ENCODE data around the gene GPS1. TPM values are rescaled to one million over a fixed set of nuclear protein-coding genes. Genes with fewer than 3 reads are reported as not detected.
A peak's percentile ranks its signal among the peaks of the same experiment; 100 is the strongest.

Gene GPS1
- total and polyA plus RNA-seq, 9 of the 15 experiments (the other 6 are each of a cell fraction or from before 2014, with no cell fraction given), result 3.1 to 167 (median 69.9) TPM

DNA sequence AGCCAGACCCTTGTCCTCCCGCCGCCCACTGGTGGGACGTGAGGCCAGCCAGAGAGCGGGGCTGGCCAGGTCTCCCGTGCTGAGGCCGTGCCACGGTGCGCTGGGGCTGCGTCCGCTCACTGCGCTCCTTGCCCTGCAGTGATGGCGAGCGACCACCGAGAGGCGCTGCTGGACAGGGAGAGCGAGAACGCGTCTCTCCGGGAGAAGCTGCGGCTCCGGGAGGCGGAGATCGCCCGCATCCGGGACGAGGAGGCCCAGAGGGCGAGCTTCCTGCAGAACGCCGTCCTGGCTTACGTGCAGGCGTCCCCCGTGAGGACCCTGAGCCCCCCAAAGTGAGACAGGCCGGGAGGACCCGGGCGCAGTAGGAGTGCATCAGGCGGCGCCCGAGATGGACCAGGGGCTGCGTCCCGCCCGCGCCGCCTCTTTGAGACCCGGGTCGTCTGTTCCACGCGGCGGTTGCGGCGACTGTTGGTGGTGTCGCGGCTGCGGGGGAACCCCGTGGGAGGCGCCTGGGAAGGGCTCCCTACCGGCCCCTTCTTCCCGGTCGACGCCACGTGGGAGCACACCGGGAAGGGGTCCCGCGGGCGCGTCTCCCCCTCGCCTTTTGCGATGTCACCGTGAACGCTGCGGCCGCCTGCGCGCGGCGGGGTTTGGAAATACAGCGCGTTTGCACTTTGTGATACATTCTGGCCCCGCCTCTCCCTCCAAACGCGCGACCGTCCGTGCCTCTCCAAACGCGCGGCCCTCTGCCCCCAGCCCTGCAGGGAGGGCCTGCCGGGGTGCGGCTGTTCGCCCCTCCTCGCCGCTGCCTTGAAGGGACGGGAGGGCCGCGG, 21.0 kb upstream of the GPS1 start (continued):
- TF ChIP-seq, protein P1, sequence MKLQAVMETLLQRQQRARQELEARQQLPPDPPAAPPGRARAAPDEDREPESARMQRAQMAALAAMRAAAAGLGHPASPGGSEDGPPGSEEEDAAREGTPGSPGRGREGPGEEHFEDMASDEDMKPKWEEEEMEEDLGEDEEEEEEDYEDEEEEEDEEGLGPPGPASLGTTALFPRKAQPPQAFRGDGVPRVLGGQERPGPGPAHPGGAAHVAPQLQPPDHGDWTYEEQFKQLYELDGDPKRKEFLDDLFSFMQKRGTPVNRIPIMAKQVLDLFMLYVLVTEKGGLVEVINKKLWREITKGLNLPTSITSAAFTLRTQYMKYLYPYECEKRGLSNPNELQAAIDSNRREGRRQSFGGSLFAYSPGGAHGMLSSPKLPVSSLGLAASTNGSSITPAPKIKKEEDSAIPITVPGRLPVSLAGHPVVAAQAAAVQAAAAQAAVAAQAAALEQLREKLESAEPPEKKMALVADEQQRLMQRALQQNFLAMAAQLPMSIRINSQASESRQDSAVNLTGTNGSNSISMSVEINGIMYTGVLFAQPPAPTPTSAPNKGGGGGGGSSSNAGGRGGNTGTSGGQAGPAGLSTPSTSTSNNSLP (IDR thresholded peaks at IDR 0.05; ENCODE audit: borderline replicate concordance, low read depth, low read length), result no peak
- TF ChIP-seq HEY1 (CRISPR knock-in tag; IDR thresholded peaks at IDR 0.05; ENCODE audit: borderline replicate concordance) (no peak), XRCC3 (IDR thresholded peaks at IDR 0.05) (no peak), MTF1 (CRISPR knock-in tag; IDR thresholded peaks at IDR 0.05; ENCODE audit: borderline replicate concordance) (no peak), ATF1 (CRISPR knock-in tag; IDR thresholded peaks at IDR 0.05) (no peak), ATF1 (tag; IDR thresholded peaks at IDR 0.05) (peak; percentile 67), CBFA2T2 (conservative IDR thresholded peaks at IDR 0.05) (no peak), RNF2 (IDR thresholded peaks at IDR 0.05) (no peak), CSDE1 (IDR thresholded peaks at IDR 0.05) (no peak), ILF3 (IDR thresholded peaks at IDR 0.05; ENCODE audit: borderline replicate concordance) (no peak), ZSCAN32 (CRISPR knock-in tag; IDR thresholded peaks at IDR 0.05) (no peak), HDAC3 (IDR thresholded peaks at IDR 0.05; ENCODE audit: borderline replicate concordance, partially characterized antibody) (no peak), ETV5 (CRISPR knock-in tag; IDR thresholded peaks at IDR 0.05; ENCODE audit: low read depth) (peak; percentile 81), JUND (IDR thresholded peaks at IDR 0.05; ENCODE audit: borderline replicate concordance, low read depth, low read length) (peak; percentile 34; the same call in 1 of the 2 replicates), JUND (tag; IDR thresholded peaks at IDR 0.05; ENCODE audit: borderline replicate concordance, low read depth, low read length) (no peak; the same call in 2 of the 3 replicates), HMG20A (CRISPR knock-in tag; conservative IDR thresholded peaks at IDR 0.05) (no peak), SIN3A (IDR thresholded peaks at IDR 0.05; ENCODE audit: borderline replicate concordance in 2 of 2, control insufficient read depth in 1 of 2, low read depth in 2 of 2, low read length in 2 of 2) (peak in 1 of 2 experiments; percentile 6; a peak in 1 of 4 replicates)
- TF ChIP-seq, protein P2, sequence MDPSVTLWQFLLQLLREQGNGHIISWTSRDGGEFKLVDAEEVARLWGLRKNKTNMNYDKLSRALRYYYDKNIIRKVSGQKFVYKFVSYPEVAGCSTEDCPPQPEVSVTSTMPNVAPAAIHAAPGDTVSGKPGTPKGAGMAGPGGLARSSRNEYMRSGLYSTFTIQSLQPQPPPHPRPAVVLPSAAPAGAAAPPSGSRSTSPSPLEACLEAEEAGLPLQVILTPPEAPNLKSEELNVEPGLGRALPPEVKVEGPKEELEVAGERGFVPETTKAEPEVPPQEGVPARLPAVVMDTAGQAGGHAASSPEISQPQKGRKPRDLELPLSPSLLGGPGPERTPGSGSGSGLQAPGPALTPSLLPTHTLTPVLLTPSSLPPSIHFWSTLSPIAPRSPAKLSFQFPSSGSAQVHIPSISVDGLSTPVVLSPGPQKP (CRISPR knock-in tag; IDR thresholded peaks at IDR 0.05), result no peak
- TF ChIP-seq, protein P3, sequence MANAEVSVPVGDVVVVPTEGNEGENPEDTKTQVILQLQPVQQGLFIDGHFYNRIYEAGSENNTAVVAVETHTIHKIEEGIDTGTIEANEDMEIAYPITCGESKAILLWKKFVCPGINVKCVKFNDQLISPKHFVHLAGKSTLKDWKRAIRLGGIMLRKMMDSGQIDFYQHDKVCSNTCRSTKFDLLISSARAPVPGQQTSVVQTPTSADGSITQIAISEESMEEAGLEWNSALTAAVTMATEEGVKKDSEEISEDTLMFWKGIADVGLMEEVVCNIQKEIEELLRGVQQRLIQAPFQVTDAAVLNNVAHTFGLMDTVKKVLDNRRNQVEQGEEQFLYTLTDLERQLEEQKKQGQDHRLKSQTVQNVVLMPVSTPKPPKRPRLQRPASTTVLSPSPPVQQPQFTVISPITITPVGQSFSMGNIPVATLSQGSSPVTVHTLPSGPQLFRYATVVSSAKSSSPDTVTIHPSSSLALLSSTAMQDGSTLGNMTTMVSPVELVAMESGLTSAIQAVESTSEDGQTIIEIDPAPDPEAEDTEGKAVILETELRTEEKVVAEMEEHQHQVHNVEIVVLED (CRISPR knock-in tag; IDR thresholded peaks at IDR 0.05), result no peak
- TF ChIP-seq, protein P4, sequence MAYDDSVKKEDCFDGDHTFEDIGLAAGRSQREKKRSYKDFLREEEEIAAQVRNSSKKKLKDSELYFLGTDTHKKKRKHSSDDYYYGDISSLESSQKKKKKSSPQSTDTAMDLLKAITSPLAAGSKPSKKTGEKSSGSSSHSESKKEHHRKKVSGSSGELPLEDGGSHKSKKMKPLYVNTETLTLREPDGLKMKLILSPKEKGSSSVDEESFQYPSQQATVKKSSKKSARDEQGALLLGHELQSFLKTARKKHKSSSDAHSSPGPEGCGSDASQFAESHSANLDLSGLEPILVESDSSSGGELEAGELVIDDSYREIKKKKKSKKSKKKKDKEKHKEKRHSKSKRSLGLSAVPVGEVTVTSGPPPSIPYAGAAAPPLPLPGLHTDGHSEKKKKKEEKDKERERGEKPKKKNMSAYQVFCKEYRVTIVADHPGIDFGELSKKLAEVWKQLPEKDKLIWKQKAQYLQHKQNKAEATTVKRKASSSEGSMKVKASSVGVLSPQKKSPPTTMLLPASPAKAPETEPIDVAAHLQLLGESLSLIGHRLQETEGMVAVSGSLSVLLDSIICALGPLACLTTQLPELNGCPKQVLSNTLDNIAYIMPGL (CRISPR knock-in tag; IDR thresholded peaks at IDR 0.05), result peak; percentile 54; the same call in 1 of the 2 replicates
- TF ChIP-seq, protein P5, sequence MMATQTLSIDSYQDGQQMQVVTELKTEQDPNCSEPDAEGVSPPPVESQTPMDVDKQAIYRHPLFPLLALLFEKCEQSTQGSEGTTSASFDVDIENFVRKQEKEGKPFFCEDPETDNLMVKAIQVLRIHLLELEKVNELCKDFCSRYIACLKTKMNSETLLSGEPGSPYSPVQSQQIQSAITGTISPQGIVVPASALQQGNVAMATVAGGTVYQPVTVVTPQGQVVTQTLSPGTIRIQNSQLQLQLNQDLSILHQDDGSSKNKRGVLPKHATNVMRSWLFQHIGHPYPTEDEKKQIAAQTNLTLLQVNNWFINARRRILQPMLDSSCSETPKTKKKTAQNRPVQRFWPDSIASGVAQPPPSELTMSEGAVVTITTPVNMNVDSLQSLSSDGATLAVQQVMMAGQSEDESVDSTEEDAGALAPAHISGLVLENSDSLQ (IDR thresholded peaks at IDR 0.05), result no peak

Measured in K562 (cell line).